ENCODE measurements around the gene GP9. TPM values are rescaled to one million over a fixed set of nuclear protein-coding genes. Genes with fewer than 3 reads are reported as not detected.

GP9 gene
- total RNA-seq, 5 donors from 2014 or later (not counting 1 experiment from before 2014, with no cell fraction given): not detected

DNA sequence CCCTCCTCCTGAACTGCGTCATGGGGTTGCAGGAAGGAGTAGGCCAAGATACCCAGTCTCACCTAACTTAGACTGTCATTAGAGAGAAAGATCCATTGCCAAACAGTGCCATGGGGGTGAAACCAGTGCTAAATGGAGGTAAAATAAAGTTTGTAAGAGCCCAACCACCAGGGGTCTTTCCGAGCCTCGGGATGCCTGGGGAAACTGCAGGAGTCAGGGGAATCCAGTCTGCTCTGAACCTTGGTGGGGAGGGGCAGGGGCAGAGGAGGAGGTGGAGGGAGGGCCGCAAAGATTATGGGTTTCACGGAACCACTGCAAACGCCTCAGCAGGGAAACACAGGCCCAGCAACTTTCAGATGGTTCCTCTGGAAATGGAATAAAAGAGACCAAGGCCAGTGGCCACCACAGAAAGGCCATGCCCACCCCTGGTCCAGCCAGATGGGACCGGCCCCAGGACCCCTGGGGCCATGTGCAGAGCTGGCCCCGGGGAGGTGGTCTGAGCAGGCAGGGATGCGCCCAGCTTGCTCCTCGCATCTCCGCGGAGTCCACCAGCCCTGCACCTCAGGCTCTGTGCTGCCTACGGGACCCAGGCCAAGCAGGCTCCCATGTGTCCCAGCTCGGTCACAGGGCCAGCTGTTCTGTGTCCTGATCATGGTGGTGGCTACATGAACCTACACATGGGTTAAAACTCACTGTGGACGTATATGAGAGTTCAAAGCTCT, 19.8 kb upstream of the GP9 start:
- POLR2A ChIA-PET: no interaction called here
- Histone ChIP-seq H3K4me3 (ENCODE audit: control insufficient read depth in 1 of 2, extremely low read depth in 1 of 2, low read length in 1 of 2) (no peak overlapping the region), H3K9me3 (no peaks in the 10 kb centered on the region), H3K27me3 (replicated peaks in 1 of 2; ENCODE audit: control insufficient read depth in 2 of 2, extremely low read depth in 1 of 2, insufficient read depth in 2 of 2, low read length in 1 of 2) (peaks cover 0 to 35% of the 10 kb centered on the region in 2 experiments), H3K36me3 (ENCODE audit: control insufficient read depth in 2 of 2, extremely low read depth in 1 of 2, insufficient read depth in 1 of 2, low read length in 1 of 2) (no peaks in the 10 kb centered on the region), H3K4me1 (ENCODE audit: control insufficient read depth in 1 of 2, extremely low read depth in 1 of 2, insufficient read depth in 2 of 2, low read length in 2 of 2) (peaks cover 5 to 22% of the 10 kb centered on the region in 2 experiments), H3K27ac (ENCODE audit: low read length) (no peak overlapping the region)
- Mint-ChIP-seq H3K9me3 (no peaks in the 10 kb centered on the region), H3K27me3 (peaks cover 16 to 29% of the 10 kb centered on the region in 2 donors), H3K4me3 (no peak overlapping the region), H3K4me1 (peaks cover 14 to 31% (median 19%) of the 10 kb centered on the region in 3 donors), H3K36me3 (no peaks in the 10 kb centered on the region), H3K27ac (no peak overlapping the region)
- ATAC-seq (replicated peaks in 1 of 4) (no peak), DNase-seq (no peak)
- CTCF ChIA-PET: interaction anchor here in 1 of 2 donors (1.6 kb wide), 1 partner anchor 28 kb away, joined by 3 read pairs; no protein-coding TSS in a partner anchor
- 92% methylated on average over 13 of the region's 15 CpGs for WGBS (ENCODE audit: insufficient coverage)

DNA sequence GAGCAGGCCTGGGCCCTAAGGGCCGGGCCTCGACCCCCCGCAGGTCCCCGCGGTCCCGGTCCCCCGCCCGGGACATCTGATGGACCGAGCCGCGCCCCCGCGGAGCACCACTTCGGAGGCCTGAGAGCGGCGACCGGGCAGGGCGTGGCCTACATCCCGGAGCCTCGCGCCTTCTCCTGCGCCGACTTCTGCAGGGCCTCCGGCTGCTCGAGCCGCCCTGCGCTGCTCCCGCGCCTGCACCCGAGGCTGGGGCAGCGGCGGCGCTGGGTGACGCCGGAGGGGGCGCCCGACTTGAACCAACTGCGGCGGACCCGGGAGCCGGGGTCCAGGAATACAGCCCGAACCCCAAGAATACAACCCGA, 14.9 kb upstream of the GP9 start:
- peak overlapping the region; percentile 31 to 42 for H3K4me3 ChIP-seq (ENCODE audit: control insufficient read depth in 1 of 2, extremely low read depth in 1 of 2, low read length in 1 of 2)
- ATAC-seq (replicated peaks in 1 of 4): peak; percentile 76 to 89 (median 80)
- Mint-ChIP-seq H3K27me3 (peaks cover 10 to 18% of the 10 kb centered on the region in 2 donors), H3K9me3 (peaks cover 5 to 6% (median 5%) of the 10 kb centered on the region in 3 donors), H3K27ac (no peak overlapping the region), H3K4me3 (peak overlapping the region in 2 of 3 donors; percentile 59 to 63), H3K4me1 (peaks cover 0 to 18% (median 5%) of the 10 kb centered on the region in 3 donors), H3K36me3 (no peaks in the 10 kb centered on the region)
- H3K9me3 ChIP-seq: peaks cover 3% of the 10 kb centered on the region
- peaks cover 0 to 8% of the 10 kb centered on the region in 2 experiments for H3K4me1 ChIP-seq (ENCODE audit: control insufficient read depth in 1 of 2, extremely low read depth in 1 of 2, insufficient read depth in 2 of 2, low read length in 2 of 2)
- peak in 11 of 35 experiments; percentile 8 to 53 (median 35) for DNase-seq
- no peaks in the 10 kb centered on the region for H3K36me3 ChIP-seq (ENCODE audit: control insufficient read depth in 2 of 2, extremely low read depth in 1 of 2, insufficient read depth in 1 of 2, low read length in 1 of 2)
- no peak overlapping the region for H3K27ac ChIP-seq (ENCODE audit: low read length)
- POLR2A ChIA-PET: no interaction called here
- 13% methylated on average over 41 of the region's 43 CpGs for WGBS (ENCODE audit: insufficient coverage)
- CTCF ChIA-PET: interaction anchor here in 1 of 2 donors (1.0 kb wide), 1 partner anchor 76 kb away, joined by 5 read pairs; no protein-coding TSS in a partner anchor
- peaks cover 0 to 27% of the 10 kb centered on the region in 2 experiments for H3K27me3 ChIP-seq (replicated peaks in 1 of 2; ENCODE audit: control insufficient read depth in 2 of 2, extremely low read depth in 1 of 2, insufficient read depth in 2 of 2, low read length in 1 of 2)

DNA sequence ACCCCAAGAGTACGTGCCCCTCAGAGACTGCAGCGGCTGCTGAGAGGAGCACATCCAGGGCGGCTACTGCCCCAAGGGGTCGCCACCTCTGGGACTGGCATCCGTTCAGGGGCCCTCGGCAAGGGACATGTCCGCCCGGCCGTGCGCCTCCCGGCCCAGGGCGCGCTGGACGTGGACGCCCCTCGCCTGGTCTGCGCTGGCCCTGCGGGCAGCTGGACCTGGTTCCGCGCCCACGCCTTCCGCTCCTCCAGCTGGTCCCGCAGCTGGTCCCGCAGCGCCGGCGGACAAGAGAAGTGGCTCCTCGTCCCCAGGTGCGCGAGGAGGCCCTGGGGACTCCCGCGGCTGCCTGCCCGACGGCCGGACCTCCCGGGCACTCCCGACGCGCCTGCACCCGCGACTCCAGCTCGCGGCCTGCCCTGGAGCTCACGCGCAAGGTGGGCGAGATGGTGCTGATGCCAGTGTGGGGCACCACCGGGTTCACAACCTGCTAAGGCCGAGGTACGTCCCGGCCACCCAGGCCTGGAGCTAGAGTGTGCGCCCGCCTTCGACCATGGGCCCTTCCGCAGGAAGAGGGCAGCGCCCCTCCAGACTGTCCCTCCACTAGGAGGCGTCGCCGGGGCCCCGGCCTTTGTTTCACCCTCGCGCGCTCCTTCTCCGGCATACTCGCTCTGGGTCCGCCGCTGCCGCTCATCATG, 14.4 kb upstream of the GP9 start:
- Mint-ChIP-seq H3K4me3 (peak overlapping the region in 2 of 3 donors; percentile 63 to 66), H3K27me3 (peaks cover 10 to 17% of the 10 kb centered on the region in 2 donors), H3K27ac (peak overlapping the region in 1 of 2 donors; percentile 68), H3K4me1 (peaks cover 0 to 18% (median 5%) of the 10 kb centered on the region in 3 donors), H3K36me3 (no peaks in the 10 kb centered on the region), H3K9me3 (peaks cover 5 to 6% (median 5%) of the 10 kb centered on the region in 3 donors)
- Histone ChIP-seq H3K27me3 (replicated peaks in 1 of 2; ENCODE audit: control insufficient read depth in 2 of 2, extremely low read depth in 1 of 2, insufficient read depth in 2 of 2, low read length in 1 of 2) (peaks cover 0 to 24% of the 10 kb centered on the region in 2 experiments), H3K36me3 (ENCODE audit: control insufficient read depth in 2 of 2, extremely low read depth in 1 of 2, insufficient read depth in 1 of 2, low read length in 1 of 2) (no peaks in the 10 kb centered on the region), H3K4me3 (ENCODE audit: control insufficient read depth in 1 of 2, extremely low read depth in 1 of 2, low read length in 1 of 2) (peak overlapping the region; percentile 31 to 42), H3K4me1 (ENCODE audit: control insufficient read depth in 1 of 2, extremely low read depth in 1 of 2, insufficient read depth in 2 of 2, low read length in 2 of 2) (peaks cover 0 to 8% of the 10 kb centered on the region in 2 experiments), H3K9me3 (peaks cover 3% of the 10 kb centered on the region), H3K27ac (ENCODE audit: low read length) (no peak overlapping the region)
- DNase-seq (peak in 3 of 35 experiments; percentile 37 to 52 (median 50)), ATAC-seq (replicated peaks in 1 of 4) (peak; percentile 62 to 84 (median 77))
- ChIA-PET CTCF (interaction anchor here in 1 of 2 donors (0.5 kb wide), 1 partner anchor 38 kb away, joined by 4 read pairs; no protein-coding TSS in a partner anchor), POLR2A (interaction anchor here in 1 of 2 donors (0.6 kb wide), 2 partner anchors 96 to 137 kb away, joined by 3 to 4 read pairs; no protein-coding TSS in a partner anchor)
- 46% methylated on average over 65 of the region's 67 CpGs for WGBS (ENCODE audit: insufficient coverage)

DNA sequence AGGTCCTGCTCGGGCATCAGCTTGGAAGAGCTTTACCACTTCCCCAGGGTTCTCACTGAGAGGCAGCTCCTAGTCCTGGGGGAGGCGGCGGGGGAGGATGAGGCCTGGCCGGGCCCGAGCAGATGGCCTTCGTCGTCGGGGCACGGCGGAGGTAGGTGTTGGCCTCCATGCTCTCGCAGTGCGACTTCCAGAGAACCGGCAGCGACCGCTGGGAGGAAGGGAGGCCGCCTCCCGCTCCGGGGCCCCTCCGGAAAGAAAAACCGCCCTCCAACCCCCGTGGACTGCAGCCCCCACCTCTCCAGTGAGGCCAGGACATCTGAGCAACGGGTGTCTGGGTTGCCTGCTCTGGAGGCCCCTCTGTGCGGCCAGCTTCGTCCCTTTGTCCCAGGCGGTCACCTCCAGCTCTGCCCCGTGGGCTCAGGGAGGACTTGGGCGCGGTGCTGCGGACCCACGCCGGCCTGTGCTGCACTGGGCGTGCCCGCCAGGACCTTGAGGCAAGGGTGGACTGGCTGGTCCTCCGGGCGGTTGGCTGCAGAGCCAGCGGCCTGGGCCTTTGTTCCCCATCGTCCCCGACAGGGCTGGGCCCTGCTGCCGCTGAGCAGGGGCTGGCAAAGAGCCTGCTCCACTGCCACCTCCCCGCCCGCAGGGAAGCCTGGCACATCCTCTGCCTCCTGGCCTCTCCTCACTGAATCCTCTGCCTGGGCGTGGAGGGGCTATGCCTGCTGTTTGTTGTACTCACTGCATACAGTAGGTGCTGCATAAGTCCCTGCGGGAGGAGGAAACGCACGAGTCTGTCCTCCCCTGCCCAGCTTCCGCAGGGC, 13.6 kb upstream of the GP9 start:
- peaks cover 3% of the 10 kb centered on the region for H3K9me3 ChIP-seq
- Mint-ChIP-seq H3K4me1 (peaks cover 0 to 18% (median 5%) of the 10 kb centered on the region in 3 donors), H3K27ac (peak overlapping the region in 1 of 2 donors; percentile 68), H3K36me3 (no peaks in the 10 kb centered on the region), H3K27me3 (peaks cover 7 to 14% of the 10 kb centered on the region in 2 donors), H3K9me3 (peaks cover 5 to 6% (median 5%) of the 10 kb centered on the region in 3 donors), H3K4me3 (peak overlapping the region in 2 of 3 donors; percentile 63 to 66)
- no peaks in the 10 kb centered on the region for H3K36me3 ChIP-seq (ENCODE audit: control insufficient read depth in 2 of 2, extremely low read depth in 1 of 2, insufficient read depth in 1 of 2, low read length in 1 of 2)
- H3K27me3 ChIP-seq (replicated peaks in 1 of 2; ENCODE audit: control insufficient read depth in 2 of 2, extremely low read depth in 1 of 2, insufficient read depth in 2 of 2, low read length in 1 of 2): peaks cover 0 to 24% of the 10 kb centered on the region in 2 experiments
- ChIA-PET CTCF (interaction anchor here in 1 of 2 donors (0.5 kb wide), 1 partner anchor 38 kb away, joined by 4 read pairs; no protein-coding TSS in a partner anchor), POLR2A (interaction anchor here in 1 of 2 donors (0.6 kb wide), 2 partner anchors 95 to 136 kb away, joined by 3 to 4 read pairs; no protein-coding TSS in a partner anchor)
- no peak for DNase-seq
- 96% methylated on average over 42 of the region's 46 CpGs for WGBS (ENCODE audit: insufficient coverage)
- peaks cover 0 to 8% of the 10 kb centered on the region in 2 experiments for H3K4me1 ChIP-seq (ENCODE audit: control insufficient read depth in 1 of 2, extremely low read depth in 1 of 2, insufficient read depth in 2 of 2, low read length in 2 of 2)
- H3K27ac ChIP-seq (ENCODE audit: low read length): no peak overlapping the region
- H3K4me3 ChIP-seq (ENCODE audit: control insufficient read depth in 1 of 2, extremely low read depth in 1 of 2, low read length in 1 of 2): no peak overlapping the region
- ATAC-seq (replicated peaks in 1 of 4): no peak

DNA sequence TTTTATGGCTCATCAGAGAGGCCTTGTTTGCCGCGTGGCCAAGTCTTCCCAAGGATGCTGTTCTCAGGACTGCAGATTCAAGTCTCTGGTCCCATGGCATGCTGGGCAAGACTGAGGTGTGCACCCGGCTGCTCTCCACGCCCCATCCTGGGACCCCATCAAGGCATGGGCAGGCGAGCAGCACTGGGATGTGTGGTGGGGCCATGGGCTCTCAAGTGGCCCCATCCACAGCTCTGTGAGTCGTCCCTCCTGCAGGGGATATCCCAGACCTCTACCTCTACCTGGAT, 13.1 kb upstream of the GP9 start:
- no peak for DNase-seq
- no peak overlapping the region for H3K27ac Mint-ChIP-seq
- CTCF ChIA-PET: interaction anchor here in 1 of 2 donors (0.6 kb wide), 1 partner anchor 187 kb away, joined by 3 read pairs; no protein-coding TSS in a partner anchor
- H3K36me3 Mint-ChIP-seq: no peaks in the 10 kb centered on the region
- H3K4me1 ChIP-seq (ENCODE audit: control insufficient read depth in 1 of 2, extremely low read depth in 1 of 2, insufficient read depth in 2 of 2, low read length in 2 of 2): peaks cover 0 to 8% of the 10 kb centered on the region in 2 experiments
- peaks cover 5 to 6% (median 5%) of the 10 kb centered on the region in 3 donors for H3K9me3 Mint-ChIP-seq
- H3K4me3 ChIP-seq (ENCODE audit: control insufficient read depth in 1 of 2, extremely low read depth in 1 of 2, low read length in 1 of 2): no peak overlapping the region
- peaks cover 3% of the 10 kb centered on the region for H3K9me3 ChIP-seq
- POLR2A ChIA-PET: no interaction called here
- no peak for ATAC-seq (replicated peaks in 1 of 4)
- peaks cover 1 to 10% of the 10 kb centered on the region in 2 donors for H3K27me3 Mint-ChIP-seq
- peaks cover 0 to 16% (median 5%) of the 10 kb centered on the region in 3 donors for H3K4me1 Mint-ChIP-seq
- peaks cover 0 to 24% of the 10 kb centered on the region in 2 experiments for H3K27me3 ChIP-seq (replicated peaks in 1 of 2; ENCODE audit: control insufficient read depth in 2 of 2, extremely low read depth in 1 of 2, insufficient read depth in 2 of 2, low read length in 1 of 2)
- H3K27ac ChIP-seq (ENCODE audit: low read length): no peak overlapping the region
- 88% methylated on average over 5 of the region's 6 CpGs for WGBS (ENCODE audit: insufficient coverage)
- peak overlapping the region in 2 of 3 donors; percentile 47 to 55 for H3K4me3 Mint-ChIP-seq
- H3K36me3 ChIP-seq (ENCODE audit: control insufficient read depth in 2 of 2, extremely low read depth in 1 of 2, insufficient read depth in 1 of 2, low read length in 1 of 2): no peaks in the 10 kb centered on the region

Data from T-cell (primary cell).